ENCODE measurements around the gene IQGAP1.

Gene IQGAP1

GRCh38 chr15:90423801-90424319 lies 35.8 kb downstream of the IQGAP1 start:
- no peak for DNase-seq (ENCODE audit: low read depth)

GRCh38 chr15:90425726-90426346 lies 37.8 kb downstream of the IQGAP1 start:
- H3K4me3 ChIP-seq (ENCODE audit: low read depth, low read length), result no peak overlapping the region
- DNase-seq (ENCODE audit: low read depth), result no peak

More at GRCh38 chr15:90423801-90424319, 35.8 kb downstream of the IQGAP1 start:
- no peak overlapping the region for H3K4me3 ChIP-seq (ENCODE audit: low read depth, low read length)

- no peak for DNase-seq (ENCODE audit: low read depth)
- no peak overlapping the region for H3K4me3 ChIP-seq (ENCODE audit: low read depth, low read length)
Observed at GRCh38 chr15:90427185-90427584, 39.1 kb downstream of the IQGAP1 start.

- DNase-seq (ENCODE audit: low read depth), result no peak
- H3K4me3 ChIP-seq (ENCODE audit: low read depth, low read length), result no peak overlapping the region
Observed at GRCh38 chr15:90432253-90432652, 44.2 kb downstream of the IQGAP1 start.

GRCh38 chr15:90435652-90436337 lies 47.8 kb downstream of the IQGAP1 start:
- no peak for DNase-seq (ENCODE audit: low read depth)
- H3K4me3 ChIP-seq (ENCODE audit: low read depth, low read length), result no peak overlapping the region

- DNase-seq (ENCODE audit: low read depth), result no peak
- no peak overlapping the region for H3K4me3 ChIP-seq (ENCODE audit: low read depth, low read length)
Observed at GRCh38 chr15:90436952-90437351, 48.9 kb downstream of the IQGAP1 start.

GRCh38 chr15:90437516-90437915 lies 49.5 kb downstream of the IQGAP1 start:
- DNase-seq (ENCODE audit: low read depth), result no peak
- H3K4me3 ChIP-seq (ENCODE audit: low read depth, low read length), result no peak overlapping the region

GRCh38 chr15:90439946-90440345 lies 51.9 kb downstream of the IQGAP1 start:
- DNase-seq (ENCODE audit: low read depth), result no peak
- H3K4me3 ChIP-seq (ENCODE audit: low read depth, low read length), result no peak overlapping the region

- DNase-seq (ENCODE audit: low read depth), result no peak
- H3K4me3 ChIP-seq (ENCODE audit: low read depth, low read length), result no peak overlapping the region
Observed at GRCh38 chr15:90441027-90441426, 53.0 kb downstream of the IQGAP1 start.

- no peak for DNase-seq (ENCODE audit: low read depth)
Observed at GRCh38 chr15:90442423-90442822, 54.4 kb downstream of the IQGAP1 start.

GRCh38 chr15:90449206-90449735 lies 61.2 kb downstream of the IQGAP1 start:
- no peak for DNase-seq (ENCODE audit: low read depth)

More at GRCh38 chr15:90442423-90442822, 54.4 kb downstream of the IQGAP1 start:
- no peak overlapping the region for H3K4me3 ChIP-seq (ENCODE audit: low read depth, low read length)

GRCh38 chr15:90451053-90451850 lies 63.2 kb downstream of the IQGAP1 start:
- DNase-seq (ENCODE audit: low read depth), result peak; percentile 50
- H3K4me3 ChIP-seq (ENCODE audit: low read depth, low read length), result no peak overlapping the region

More at GRCh38 chr15:90449206-90449735, 61.2 kb downstream of the IQGAP1 start:
- no peak overlapping the region for H3K4me3 ChIP-seq (ENCODE audit: low read depth, low read length)

GRCh38 chr15:90456236-90456635 lies 68.2 kb downstream of the IQGAP1 start:
- no peak overlapping the region for H3K4me3 ChIP-seq (ENCODE audit: low read depth, low read length)
- DNase-seq (ENCODE audit: low read depth), result no peak

GRCh38 chr15:90458061-90458460 lies 70.0 kb downstream of the IQGAP1 start:
- no peak for DNase-seq (ENCODE audit: low read depth)
- no peak overlapping the region for H3K4me3 ChIP-seq (ENCODE audit: low read depth, low read length)

- DNase-seq (ENCODE audit: low read depth), result no peak
- H3K4me3 ChIP-seq (ENCODE audit: low read depth, low read length), result no peak overlapping the region
Observed at GRCh38 chr15:90459368-90459767, 71.3 kb downstream of the IQGAP1 start.

- no peak overlapping the region for H3K4me3 ChIP-seq (ENCODE audit: low read depth, low read length)
- DNase-seq (ENCODE audit: low read depth), result no peak
Observed at GRCh38 chr15:90460142-90460824, 72.2 kb downstream of the IQGAP1 start.

- DNase-seq (ENCODE audit: low read depth), result peak; percentile 71
- no peak overlapping the region for H3K4me3 ChIP-seq (ENCODE audit: low read depth, low read length)
Observed at GRCh38 chr15:90463381-90463780, 75.3 kb downstream of the IQGAP1 start.

GRCh38 chr15:90465140-90465929 lies 77.3 kb downstream of the IQGAP1 start:
- DNase-seq (ENCODE audit: low read depth), result peak; percentile 37

More at GRCh38 chr15:90465140-90465929, 77.3 kb downstream of the IQGAP1 start:
- H3K4me3 ChIP-seq (ENCODE audit: low read depth, low read length), result no peak overlapping the region

Data from skeletal muscle cell (primary cell).